22Rv1 (cell line): ENCODE results near the gene NUP42.

ENCODE experiments used
- CTCF ChIP-seq: fragments of 450-650 bp; IDR thresholded peaks from 2 replicates; pipeline ENCODE4 v1.5.1; 2017; ENCODE audit warnings: mild to moderate bottlenecking
- ZFX ChIP-seq: fragments of 450-650 bp; IDR thresholded peaks from 2 replicates; pipeline ENCODE4 v1.6.1; 2017; ENCODE audit warnings: antibody characterized with exemption, borderline replicate concordance

- no peak for TF ChIP-seq CTCF
- no peak for TF ChIP-seq ZFX
Measured at GRCh38 chr7:23205909-23206767, 24.3 kb downstream of the NUP42 start.
